Left lung (tissue), 10 donors: ENCODE results near the gene SHH. TPM values are rescaled to one million over a fixed set of nuclear protein-coding genes. Genes with fewer than 3 reads are reported as not detected.

ENCODE experiments used
- ATAC-seq: fragments of 200-7000 bp; cut with Tn5 transposase; one replicate; pipeline ENCODE4 v1.9.1; 2020; ENCODE audit warnings: moderate library complexity
- DNase-seq, 4 donors: peaks; one replicate each; pipeline ENCODE4 v3.0.0-alpha.2; 2013 to 2020
- H3K27ac ChIP-seq, 2 donors: fragments of 200-600 bp; sonication (generic) in 1 of 2; one replicate each; pipeline versions ENCODE4 v1.5.0 to v1.8.0; 2020 to 2021
- H3K27me3 ChIP-seq, 2 donors: fragments of 200-600 bp; sonication (generic) in 1 of 2; one replicate each; pipeline versions ENCODE4 v1.5.0 to v1.8.0; 2020 to 2021
- H3K36me3 ChIP-seq, 2 donors: fragments of 200-600 bp; sonication (generic) in 1 of 2; one replicate each; pipeline versions ENCODE4 v1.5.0 to v1.8.0; 2020 to 2021
- H3K4me1 ChIP-seq, 2 donors: fragments of 200-600 bp; one replicate each; pipeline ENCODE4 v1.8.0; 2021
- H3K4me3 ChIP-seq, 2 donors: fragments of 200-600 bp; sonication (generic) in 1 of 2; one replicate each; pipeline versions ENCODE4 v1.5.0 to v1.8.0; 2020 to 2021; ENCODE audit warnings: mild to moderate bottlenecking in 1 of 2
- H3K9me3 ChIP-seq, 2 donors: fragments of 200-600 bp; sonication (generic) in 1 of 2; one replicate each; pipeline versions ENCODE4 v1.5.0 to v1.8.0; 2020 to 2021
- CTCF ChIP-seq, 2 donors: fragments of 200-600 bp; sonication (generic) in 1 of 2; IDR thresholded peaks; one replicate each; pipeline versions ENCODE4 v1.5.0 to v1.8.0; 2021; ENCODE audit warnings: antibody characterized with exemption in 2 of 2
- intact Hi-C, 2 donors: fragments of 100-400 bp; cut with DNase I; formaldehyde crosslinking; loops; one replicate each; pipeline versions ENCODE4 v1.11.2 to v1.14.2; 2022
- polyA plus RNA-seq, 6 donors: library from polyadenylated mRNA; unstranded; fragments of 120-200 nt; gene quantifications; one replicate each; pipeline ENCODE4 v1.2.1, GENCODE V29; 2013; ENCODE audit not compliant: insufficient read length in 6 of 6
- total RNA-seq, 2 donors: library from RNA; stranded (reverse); fragmentation: NEBNext Ultra II Directional; extraction: Animal tissue kit (Norgen Biotek cat#: 25700); gene quantifications; one replicate each; pipeline ENCODE4 v1.2.1, GENCODE V29; 2021
- donor health status: DM: no; HTN: yes; CAD: no.
- donor health status: DM: no; HTN: no; CAD: no.

Gene SHH
- total and polyA plus RNA-seq, 8 donors = 4.4 to 24.7 (median 15.4) TPM

GRCh38 chr7:155765458-155765857, 46.8 kb downstream of the SHH start:
- no peak for DNase-seq
- Histone ChIP-seq H3K36me3 (peaks cover 0 to 62% of the 10 kb centered on the region in 2 donors), H3K9me3 (no peaks in the 10 kb centered on the region), H3K27ac (no peak overlapping the region), H3K4me3 (no peak overlapping the region), H3K4me1 (peaks cover 0 to 50% of the 10 kb centered on the region in 2 donors), H3K27me3 (no peaks in the 10 kb centered on the region)
- TF ChIP-seq CTCF (IDR thresholded peaks at IDR 0.05) = no peak
- ATAC-seq = no peak
- intact Hi-C loops = loop anchor here in 1 of 2 donors (10.0 kb wide), 1 partner anchor 171 kb away; no protein-coding TSS in a partner anchor

GRCh38 chr7:155764438-155764793, 47.8 kb downstream of the SHH start:
- intact Hi-C loops = loop anchor here in 1 of 2 donors (10.0 kb wide), 1 partner anchor 170 kb away; no protein-coding TSS in a partner anchor
- no peak overlapping the region for H3K4me3 ChIP-seq
- TF ChIP-seq CTCF (IDR thresholded peaks at IDR 0.05) = no peak
- H3K9me3 ChIP-seq = no peaks in the 10 kb centered on the region
- DNase-seq = peak in 1 of 4 donors; percentile 44
- peak; percentile 25 for ATAC-seq
- peaks cover 0 to 55% of the 10 kb centered on the region in 2 donors for H3K4me1 ChIP-seq
- H3K27me3 ChIP-seq = no peaks in the 10 kb centered on the region
- H3K27ac ChIP-seq = peak overlapping the region; percentile 34 to 75
- H3K36me3 ChIP-seq = peaks cover 0 to 55% of the 10 kb centered on the region in 2 donors

GRCh38 chr7:155763691-155764437, 48.4 kb downstream of the SHH start:
- peak overlapping the region; percentile 34 to 75 for H3K27ac ChIP-seq
- peak in 1 of 4 donors; percentile 33 for DNase-seq
- peak; percentile 51 for ATAC-seq
- H3K4me1 ChIP-seq = peaks cover 0 to 55% of the 10 kb centered on the region in 2 donors
- no peaks in the 10 kb centered on the region for H3K9me3 ChIP-seq
- intact Hi-C loops = loop anchor here in 1 of 2 donors (10.0 kb wide), 1 partner anchor 169 kb away; no protein-coding TSS in a partner anchor
- TF ChIP-seq CTCF (IDR thresholded peaks at IDR 0.05) = no peak
- H3K4me3 ChIP-seq = no peak overlapping the region
- H3K36me3 ChIP-seq = peaks cover 0 to 51% of the 10 kb centered on the region in 2 donors
- no peaks in the 10 kb centered on the region for H3K27me3 ChIP-seq

GRCh38 chr7:155763122-155763521, 49.1 kb downstream of the SHH start:
- no peaks in the 10 kb centered on the region for H3K27me3 ChIP-seq
- no peak overlapping the region for H3K27ac ChIP-seq
- TF ChIP-seq CTCF (IDR thresholded peaks at IDR 0.05) = no peak
- ATAC-seq (no peak), DNase-seq (no peak)
- H3K4me3 ChIP-seq = no peak overlapping the region
- H3K4me1 ChIP-seq = peaks cover 0 to 55% of the 10 kb centered on the region in 2 donors
- H3K9me3 ChIP-seq = no peaks in the 10 kb centered on the region
- H3K36me3 ChIP-seq = peaks cover 0 to 52% of the 10 kb centered on the region in 2 donors
- intact Hi-C loops = loop anchor here in 1 of 2 donors (10.0 kb wide), 1 partner anchor 168 kb away; no protein-coding TSS in a partner anchor

- Histone ChIP-seq H3K27ac (no peak overlapping the region), H3K4me3 (no peak overlapping the region), H3K9me3 (peaks cover 0 to under 1% of the 10 kb centered on the region in 2 donors), H3K4me1 (peaks cover 0 to 55% of the 10 kb centered on the region in 2 donors), H3K27me3 (no peaks in the 10 kb centered on the region), H3K36me3 (peaks cover 0 to 47% of the 10 kb centered on the region in 2 donors)
- ATAC-seq = no peak
- no peak for DNase-seq
- intact Hi-C loops = loop anchor here in 1 of 2 donors (10.0 kb wide), 1 partner anchor 168 kb away; no protein-coding TSS in a partner anchor
- no peak for TF ChIP-seq CTCF (IDR thresholded peaks at IDR 0.05)
Observed at GRCh38 chr7:155762655-155763054, 49.6 kb downstream of the SHH start.
